Measurements from ENCODE around the gene APP.

DNA sequence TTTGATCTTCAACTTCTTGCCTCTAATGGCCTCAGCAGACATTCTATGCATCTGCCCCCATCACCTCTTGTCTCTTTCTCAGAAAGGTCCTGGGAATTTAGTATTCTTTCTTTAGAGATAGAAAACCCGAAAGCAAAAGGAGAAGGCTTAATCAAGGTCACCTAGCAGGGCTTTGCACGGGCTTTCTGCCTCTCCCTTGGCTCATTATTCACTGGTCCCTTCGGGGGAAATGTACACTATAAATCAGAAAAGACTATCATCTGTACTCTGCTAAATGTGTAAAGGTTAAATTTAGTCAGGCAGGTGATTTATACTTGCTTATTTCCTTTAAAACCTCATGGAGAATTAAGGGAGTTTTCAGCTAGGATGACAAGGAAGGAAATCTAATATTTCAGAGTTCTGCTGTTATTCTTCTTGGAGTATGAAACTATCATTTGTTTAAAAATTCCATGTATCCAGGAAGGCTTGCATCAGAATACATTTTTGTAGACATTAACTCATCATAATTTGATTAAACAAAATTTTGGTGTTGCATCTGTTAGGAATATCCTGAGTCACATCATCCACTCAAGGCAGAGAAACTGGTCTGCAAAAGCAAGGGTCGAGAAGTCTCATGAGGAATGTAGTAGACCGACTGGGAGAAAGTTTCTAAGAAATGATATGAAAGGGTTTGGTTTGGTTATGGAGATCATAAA, 311.2 kb downstream of the APP start:
- TF ChIP-seq, protein P1, sequence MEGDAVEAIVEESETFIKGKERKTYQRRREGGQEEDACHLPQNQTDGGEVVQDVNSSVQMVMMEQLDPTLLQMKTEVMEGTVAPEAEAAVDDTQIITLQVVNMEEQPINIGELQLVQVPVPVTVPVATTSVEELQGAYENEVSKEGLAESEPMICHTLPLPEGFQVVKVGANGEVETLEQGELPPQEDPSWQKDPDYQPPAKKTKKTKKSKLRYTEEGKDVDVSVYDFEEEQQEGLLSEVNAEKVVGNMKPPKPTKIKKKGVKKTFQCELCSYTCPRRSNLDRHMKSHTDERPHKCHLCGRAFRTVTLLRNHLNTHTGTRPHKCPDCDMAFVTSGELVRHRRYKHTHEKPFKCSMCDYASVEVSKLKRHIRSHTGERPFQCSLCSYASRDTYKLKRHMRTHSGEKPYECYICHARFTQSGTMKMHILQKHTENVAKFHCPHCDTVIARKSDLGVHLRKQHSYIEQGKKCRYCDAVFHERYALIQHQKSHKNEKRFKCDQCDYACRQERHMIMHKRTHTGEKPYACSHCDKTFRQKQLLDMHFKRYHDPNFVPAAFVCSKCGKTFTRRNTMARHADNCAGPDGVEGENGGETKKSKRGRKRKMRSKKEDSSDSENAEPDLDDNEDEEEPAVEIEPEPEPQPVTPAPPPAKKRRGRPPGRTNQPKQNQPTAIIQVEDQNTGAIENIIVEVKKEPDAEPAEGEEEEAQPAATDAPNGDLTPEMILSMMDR (conservative IDR thresholded peaks at IDR 0.05; ENCODE audit: low read length) = no peak
- no peak for TF ChIP-seq EZH2phosphoT487 (IDR thresholded peaks at IDR 0.05; ENCODE audit: borderline replicate concordance, low read depth, low read length)
